Chondrocyte (in vitro differentiated cells): ENCODE data around the gene IGSF5. TPM values are rescaled to one million over a fixed set of nuclear protein-coding genes. Genes with fewer than 3 reads are reported as not detected.

Experiments used
- DNase-seq: peaks from one replicate; pipeline ENCODE4 v3.0.0; 2021; ENCODE audit warnings: mixed read lengths, low spot score
- H3K27ac Mint-ChIP-seq: one replicate; pipeline ENCODE4 v1.8.0; 2021; ENCODE audit warnings: mild to moderate bottlenecking, moderate library complexity, mixed read lengths; ENCODE audit not compliant: unreplicated experiment
- H3K27me3 Mint-ChIP-seq: 2 replicates; pipeline ENCODE4 v1.8.0; 2021; ENCODE audit warnings: low read depth, mixed read lengths
- H3K36me3 Mint-ChIP-seq: 2 replicates; pipeline ENCODE4 v1.8.0; 2021; ENCODE audit warnings: low read depth, mixed read lengths
- H3K4me1 Mint-ChIP-seq: 2 replicates; pipeline ENCODE4 v1.8.0; 2021; ENCODE audit warnings: low read depth, mild to moderate bottlenecking, mixed read lengths
- H3K4me3 Mint-ChIP-seq: one replicate; pipeline ENCODE4 v1.8.0; 2021; ENCODE audit warnings: mild to moderate bottlenecking, moderate library complexity, mixed read lengths; ENCODE audit not compliant: unreplicated experiment
- H3K9me3 Mint-ChIP-seq: 2 replicates; pipeline ENCODE4 v1.8.0; 2021; ENCODE audit warnings: low read depth, mixed read lengths
- CTCF ChIP-seq: fragments of 200-600 bp; sonication (generic); IDR thresholded peaks from 2 replicates; pipeline ENCODE4 v1.5.0; 2021; ENCODE audit warnings: antibody characterized with exemption, mild to moderate bottlenecking, moderate library complexity
- total RNA-seq: library from RNA; stranded (reverse); gene quantifications from 3 replicates; pipeline ENCODE4 v1.2.1, GENCODE V29; 2021

Gene IGSF5
- total RNA-seq, 1 donor from 2014 or later = not detected

- Mint-ChIP-seq H3K9me3 (no peaks in the 10 kb centered on the region), H3K36me3 (no peaks in the 10 kb centered on the region), H3K4me1 (no peaks in the 10 kb centered on the region), H3K4me3 (no peak overlapping the region), H3K27me3 (peaks cover 39% of the 10 kb centered on the region), H3K27ac (no peak overlapping the region)
- no peak for TF ChIP-seq CTCF
- no peak for DNase-seq
These were observed 30.7 kb upstream of the IGSF5 start for GRCh38 chr21:39714331-39714730.

- H3K36me3 Mint-ChIP-seq = no peaks in the 10 kb centered on the region
- no peaks in the 10 kb centered on the region for H3K4me1 Mint-ChIP-seq
These were observed 29.1 kb upstream of the IGSF5 start for GRCh38 chr21:39715804-39716397.

GRCh38 chr21:39720126-39720778, 24.7 kb upstream of the IGSF5 start:
- no peak for DNase-seq
- Mint-ChIP-seq H3K9me3 (peaks cover 2% of the 10 kb centered on the region), H3K4me1 (no peaks in the 10 kb centered on the region), H3K27ac (no peak overlapping the region), H3K27me3 (peaks cover 49% of the 10 kb centered on the region), H3K4me3 (no peak overlapping the region), H3K36me3 (no peaks in the 10 kb centered on the region)
- peak; percentile 46 for TF ChIP-seq CTCF

More at GRCh38 chr21:39715804-39716397, 29.1 kb upstream of the IGSF5 start:
- H3K4me3 Mint-ChIP-seq = no peak overlapping the region
- TF ChIP-seq CTCF = peak; percentile 94
- H3K27me3 Mint-ChIP-seq = peaks cover 45% of the 10 kb centered on the region
- no peak for DNase-seq
- no peak overlapping the region for H3K27ac Mint-ChIP-seq
- H3K9me3 Mint-ChIP-seq = no peaks in the 10 kb centered on the region

GRCh38 chr21:39721885-39722284, 23.1 kb upstream of the IGSF5 start:
- H3K36me3 Mint-ChIP-seq = no peaks in the 10 kb centered on the region
- peaks cover 2% of the 10 kb centered on the region for H3K9me3 Mint-ChIP-seq
- H3K4me1 Mint-ChIP-seq = no peaks in the 10 kb centered on the region
- no peak for TF ChIP-seq CTCF
- no peak for DNase-seq
- H3K4me3 Mint-ChIP-seq = no peak overlapping the region
- H3K27me3 Mint-ChIP-seq = peaks cover 47% of the 10 kb centered on the region
- no peak overlapping the region for H3K27ac Mint-ChIP-seq

- no peak for TF ChIP-seq CTCF
- no peak for DNase-seq
- Mint-ChIP-seq H3K27me3 (peaks cover 26% of the 10 kb centered on the region), H3K27ac (no peak overlapping the region), H3K36me3 (no peaks in the 10 kb centered on the region), H3K9me3 (peaks cover 2% of the 10 kb centered on the region), H3K4me1 (no peaks in the 10 kb centered on the region), H3K4me3 (no peak overlapping the region)
These were observed 20.0 kb upstream of the IGSF5 start for GRCh38 chr21:39724944-39725343.
